SK-N-MC (cell line): ENCODE results near the gene ADGRL1.

Experiments used
- EZH2 ChIP-seq: fragments of 200-600 bp; sonication (generic); IDR thresholded peaks from one replicate; pipeline ENCODE4 v1.6.1; 2017; ENCODE audit warnings: antibody characterized with exemption
- POLR2AphosphoS5 ChIP-seq: IDR thresholded peaks from 2 replicates; pipeline ENCODE4 v1.6.1; 2012; ENCODE audit warnings: mild to moderate bottlenecking, low read depth, low read length, borderline replicate concordance

GRCh38 chr19:14164082-14164481, 41.9 kb downstream of the ADGRL1 start:
- TF ChIP-seq POLR2AphosphoS5, result no peak
- TF ChIP-seq EZH2, result no peak
